Measurements from ENCODE around the gene LILRA2. TPM values are rescaled to one million over a fixed set of nuclear protein-coding genes. Genes with fewer than 3 reads are reported as not detected.

LILRA2 gene
- polyA plus RNA-seq, 12 donors, result 0.60 to 3.8 (median 0.93) TPM; not detected in 2

Other genes starting within 250 kb of the LILRA2 start
- gene LILRA4, start 234.6 kb upstream of the LILRA2 start, polyA plus RNA-seq (ENCODE audit: insufficient read length in 12 of 12), result under 1 TPM in 2 of 12 donors, not detected in 10; 0.11 to 0.63 TPM
- gene LAIR1, start 208.9 kb upstream of the LILRA2 start, polyA plus RNA-seq (ENCODE audit: insufficient read length in 12 of 12), result 10 to 100 TPM in 2 of 12 donors, 1 to 10 TPM in 8, not detected in 2; 5.6 to 14.3 (median 6.7) TPM
- 10 to 100 TPM in 1 of 12 donors, 1 to 10 TPM in 9, not detected in 2; 2.7 to 11.7 (median 3.7) TPM for gene TTYH1, start 158.3 kb upstream of the LILRA2 start, polyA plus RNA-seq (ENCODE audit: insufficient read length in 12 of 12)
- 100 to 1,000 TPM in 5 of 12 donors, 10 to 100 TPM in 7; 54.1 to 332 (median 92.4) TPM for gene LENG8, start 124.6 kb upstream of the LILRA2 start, polyA plus RNA-seq (ENCODE audit: insufficient read length in 12 of 12)
- gene LENG9, start 110.0 kb upstream of the LILRA2 start, polyA plus RNA-seq (ENCODE audit: insufficient read length in 12 of 12), result 1 to 10 TPM in 9 of 12 donors, under 1 TPM in 1, not detected in 2; 0.75 to 2.7 (median 1.5) TPM
- gene CDC42EP5, start 100.5 kb upstream of the LILRA2 start, polyA plus RNA-seq (ENCODE audit: insufficient read length in 12 of 12), result 10 to 100 TPM in 11 of 12 donors, not detected in 1; 15.8 to 57.2 (median 29.4) TPM
- 1 to 10 TPM in 2 of 12 donors, under 1 TPM in 3, not detected in 7; 0.21 to 1.9 (median 0.44) TPM for gene LAIR2, start 71.0 kb upstream of the LILRA2 start, polyA plus RNA-seq (ENCODE audit: insufficient read length in 12 of 12)
- gene LILRA1, start 19.8 kb downstream of the LILRA2 start, polyA plus RNA-seq (ENCODE audit: insufficient read length in 12 of 12), result 1 to 10 TPM in 1 of 12 donors, under 1 TPM in 9, not detected in 2; 0.11 to 1.7 (median 0.43) TPM
- gene LILRB1, start 56.7 kb downstream of the LILRA2 start, polyA plus RNA-seq (ENCODE audit: insufficient read length in 12 of 12), result 1 to 10 TPM in 7 of 12 donors, under 1 TPM in 3, not detected in 2; 0.71 to 3.9 (median 1.1) TPM
- 1 to 10 TPM in 5 of 12 donors, under 1 TPM in 5, not detected in 2; 0.49 to 3.2 (median 0.91) TPM for gene LILRB4, start 89.2 kb downstream of the LILRA2 start, polyA plus RNA-seq (ENCODE audit: insufficient read length in 12 of 12)
- gene KIR3DL3, start 150.7 kb downstream of the LILRA2 start, polyA plus RNA-seq (ENCODE audit: insufficient read length in 12 of 12), result not detected
- gene KIR2DL3, start 164.7 kb downstream of the LILRA2 start, polyA plus RNA-seq (ENCODE audit: insufficient read length in 12 of 12), result not detected
- gene KIR2DL1, start 196.0 kb downstream of the LILRA2 start, polyA plus RNA-seq (ENCODE audit: insufficient read length in 12 of 12), result under 1 TPM in 2 of 12 donors, not detected in 10; 0.10 to 0.19 TPM
- under 1 TPM in 1 of 12 donors, not detected in 11; 0.15 TPM for gene KIR2DL4, start 229.8 kb downstream of the LILRA2 start, polyA plus RNA-seq (ENCODE audit: insufficient read length in 12 of 12)
- under 1 TPM in 1 of 12 donors, not detected in 11; 0.12 TPM for gene KIR3DL1, start 242.7 kb downstream of the LILRA2 start, polyA plus RNA-seq (ENCODE audit: insufficient read length in 12 of 12)

Measured in muscle of arm (tissue), 12 donors.